Nucleus accumbens (tissue), 56 donors: Measurements from ENCODE around the gene HDDC3.
"Not testable (repeated sequence)": the region's sequence is repeated elsewhere in the genome, so short reads cannot be mapped to it uniquely, and the experiment has no call there.

ENCODE experiments used
- DNase-seq, 56 donors: peaks; one replicate each; lab custom pipeline; 2025; lab: John Stamatoyannopoulos, UW

The HDDC3 gene

DNA sequence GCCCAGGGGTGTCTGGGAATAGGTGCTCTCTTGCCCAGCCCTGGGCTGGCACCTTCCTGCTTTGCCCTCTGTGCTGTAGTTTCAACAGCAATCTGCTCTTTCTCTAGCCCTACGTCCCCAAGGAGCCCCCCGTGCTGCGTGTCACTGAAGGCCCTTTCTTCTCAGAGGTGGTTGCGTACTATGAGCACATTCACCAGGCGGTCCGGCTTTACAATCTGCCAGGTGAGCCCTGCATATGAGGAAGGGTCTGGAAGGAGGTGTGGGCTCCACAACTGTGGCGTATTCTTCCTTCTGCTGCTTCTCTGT lies 19.6 kb downstream of the HDDC3 start:
- no peak for DNase-seq

DNA sequence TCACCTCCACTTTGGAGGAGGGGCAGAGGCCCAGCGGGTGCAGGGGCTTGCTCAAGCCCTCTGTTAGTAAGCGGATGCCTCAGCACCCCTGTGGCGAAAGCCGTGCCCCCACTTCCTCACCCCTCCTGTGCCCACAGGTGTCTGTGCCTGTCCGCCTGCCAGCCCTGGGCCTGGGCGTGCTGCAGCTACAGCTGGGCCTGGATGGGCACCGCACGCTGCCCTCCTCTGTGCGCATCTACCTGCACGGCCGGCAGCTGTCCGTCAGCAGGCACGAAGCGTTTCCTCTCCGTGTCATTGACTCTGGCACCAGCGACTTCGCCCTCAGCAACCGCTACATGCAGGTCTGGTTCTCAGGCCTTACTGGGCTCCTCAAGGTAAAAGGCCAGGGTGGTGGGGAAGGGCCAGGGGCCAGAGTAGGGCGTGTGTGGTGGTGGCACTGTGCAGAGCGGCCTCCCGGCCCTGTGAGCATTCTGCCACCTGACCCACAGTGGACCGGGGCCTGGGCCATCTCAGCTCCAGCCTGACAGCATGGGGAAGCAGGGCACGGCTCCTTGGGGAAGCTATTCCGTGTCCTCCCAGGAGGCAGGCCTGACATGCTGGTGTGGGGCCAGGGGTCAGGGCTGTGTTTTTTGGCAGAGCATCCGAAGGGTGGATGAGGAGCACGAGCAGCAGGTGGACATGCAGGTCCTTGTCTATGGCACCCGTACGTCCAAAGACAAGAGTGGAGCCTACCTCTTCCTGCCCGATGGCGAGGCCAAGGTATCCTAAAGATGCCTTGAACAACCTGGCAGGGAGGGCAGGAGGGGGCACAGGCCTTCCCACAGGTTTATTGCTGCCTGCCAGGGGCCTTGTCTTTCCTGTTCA lies 20.2 kb downstream of the HDDC3 start:
- no peak for DNase-seq

DNA sequence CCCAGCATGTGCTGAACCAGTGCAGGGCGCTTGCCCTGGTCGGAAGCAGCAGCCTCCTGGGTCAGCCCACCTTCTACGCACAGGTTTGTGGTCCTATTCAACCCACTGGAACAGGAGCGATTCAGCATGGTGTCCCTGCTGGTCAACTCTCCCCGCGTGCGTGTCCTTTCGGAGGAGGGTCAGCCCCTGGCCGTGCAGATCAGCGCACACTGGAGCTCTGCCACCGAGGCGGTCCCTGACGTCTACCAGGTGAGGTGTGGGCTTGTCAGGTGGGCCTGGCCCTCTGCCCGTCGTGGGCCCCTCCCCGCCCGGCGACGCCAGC lies 21.1 kb downstream of the HDDC3 start:
- DNase-seq: no peak

DNA sequence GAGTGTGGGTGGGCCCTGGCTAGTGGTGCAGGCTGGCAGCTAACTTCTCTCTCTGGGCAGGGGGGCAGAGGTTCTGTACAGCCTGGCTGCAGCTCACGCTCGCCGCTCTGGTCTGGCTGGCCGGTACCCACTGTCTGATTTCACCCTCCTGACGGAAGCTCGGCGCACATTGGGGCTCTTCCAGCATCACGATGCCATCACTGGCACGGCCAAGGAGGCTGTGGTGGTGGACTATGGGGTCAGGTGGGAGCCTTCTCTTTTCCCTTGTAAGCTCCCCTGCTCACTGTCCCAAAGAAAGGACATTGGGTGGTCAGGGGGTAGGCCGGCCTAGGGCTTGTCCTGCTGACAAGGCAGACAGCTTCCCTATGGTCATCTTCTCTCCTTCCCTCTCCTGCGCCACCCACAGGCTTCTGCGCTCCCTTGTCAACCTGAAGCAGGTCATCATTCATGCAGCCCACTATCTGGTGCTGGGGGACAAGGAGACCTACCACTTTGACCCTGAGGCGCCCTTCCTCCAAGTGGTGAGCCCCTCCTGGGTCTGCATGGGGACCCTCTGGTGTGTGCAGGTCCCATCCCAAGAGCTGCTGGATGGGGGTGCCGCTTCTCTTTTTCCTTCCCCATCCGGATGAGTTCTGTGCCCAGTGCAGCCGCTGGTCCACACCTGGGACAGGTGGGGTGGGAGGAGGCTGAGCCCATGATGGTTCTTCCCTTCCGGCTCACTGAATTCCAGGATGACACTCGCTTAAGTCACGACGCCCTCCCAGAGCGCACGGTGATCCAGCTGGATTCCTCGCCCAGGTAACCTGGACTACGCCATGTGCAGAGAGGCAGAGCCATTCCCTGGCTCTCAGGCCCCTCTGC lies 21.7 kb downstream of the HDDC3 start:
- no peak for DNase-seq

DNA sequence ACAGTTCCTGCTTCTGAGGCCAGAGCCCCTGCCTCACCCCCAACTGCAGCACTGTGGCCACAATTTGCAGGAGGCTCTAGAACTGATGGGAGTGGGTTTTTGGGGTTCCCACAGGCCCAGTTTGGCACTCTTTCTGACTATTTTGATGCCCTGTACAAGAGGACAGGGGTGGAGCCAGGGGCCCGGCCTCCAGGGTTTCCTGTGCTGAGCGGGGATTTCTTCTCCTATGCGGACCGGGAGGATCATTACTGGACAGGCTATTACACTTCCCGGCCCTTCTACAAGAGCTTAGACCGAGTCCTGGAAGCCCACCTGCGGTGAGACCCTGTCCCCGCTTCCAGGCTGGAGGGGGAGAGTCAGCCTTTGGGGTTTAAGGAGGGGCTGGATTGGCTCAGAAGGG lies 22.4 kb downstream of the HDDC3 start:
- no peak for DNase-seq

DNA sequence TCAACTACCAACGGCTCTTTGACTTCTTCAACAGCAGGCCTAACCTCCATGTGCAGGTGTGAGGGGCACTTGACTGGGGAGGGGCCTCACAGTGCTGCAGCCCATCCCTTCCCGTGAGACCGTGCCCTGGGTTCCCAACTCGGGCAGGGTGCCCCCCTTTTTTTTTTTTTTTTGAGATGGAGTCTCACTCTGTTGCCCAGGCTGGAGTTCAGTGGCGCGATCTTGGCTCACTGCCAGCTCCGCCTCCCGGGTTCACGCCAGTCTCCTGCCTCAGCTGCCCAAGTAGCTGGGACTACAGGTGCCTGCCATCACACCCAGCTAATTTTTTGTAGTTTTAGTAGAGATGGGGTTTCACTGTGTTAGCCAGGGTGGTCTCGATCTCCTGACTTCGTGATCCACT lies 22.9 kb downstream of the HDDC3 start:
- DNase-seq: not testable (repeated sequence)

DNA sequence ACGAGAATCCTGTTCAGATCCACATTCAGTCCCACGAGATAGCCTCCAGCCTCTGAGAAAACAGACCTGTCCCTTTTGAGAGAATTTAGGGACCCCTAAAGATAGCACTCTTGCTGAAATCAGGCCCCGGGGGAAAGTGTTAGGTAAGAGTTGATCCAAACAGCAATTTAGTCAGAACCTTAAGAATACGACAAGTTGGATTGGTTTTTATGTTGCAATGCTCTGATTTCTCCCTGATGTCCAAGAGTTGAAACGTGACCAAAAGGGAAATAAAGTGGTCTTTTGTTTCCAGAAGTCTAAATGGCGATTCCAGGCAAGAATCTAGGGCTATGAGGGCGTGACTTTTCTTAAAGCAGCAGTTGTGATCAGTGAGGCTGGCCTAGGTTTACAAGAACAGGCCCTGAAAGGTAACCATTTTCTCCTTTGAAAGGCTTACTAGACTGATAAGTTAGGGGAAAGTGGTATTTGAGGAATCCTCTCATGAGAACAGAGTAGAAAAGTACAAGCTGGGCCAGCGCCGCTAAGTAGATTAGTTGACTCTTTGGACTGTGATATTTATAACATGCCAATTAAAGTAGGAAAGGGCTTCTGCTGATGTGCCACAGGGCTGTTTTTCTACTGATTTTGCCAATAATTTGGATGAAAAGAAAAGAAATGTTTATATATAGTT lies 24.4 kb downstream of the HDDC3 start:
- DNase-seq: peak in 1 of 56 donors; percentile 14

DNA sequence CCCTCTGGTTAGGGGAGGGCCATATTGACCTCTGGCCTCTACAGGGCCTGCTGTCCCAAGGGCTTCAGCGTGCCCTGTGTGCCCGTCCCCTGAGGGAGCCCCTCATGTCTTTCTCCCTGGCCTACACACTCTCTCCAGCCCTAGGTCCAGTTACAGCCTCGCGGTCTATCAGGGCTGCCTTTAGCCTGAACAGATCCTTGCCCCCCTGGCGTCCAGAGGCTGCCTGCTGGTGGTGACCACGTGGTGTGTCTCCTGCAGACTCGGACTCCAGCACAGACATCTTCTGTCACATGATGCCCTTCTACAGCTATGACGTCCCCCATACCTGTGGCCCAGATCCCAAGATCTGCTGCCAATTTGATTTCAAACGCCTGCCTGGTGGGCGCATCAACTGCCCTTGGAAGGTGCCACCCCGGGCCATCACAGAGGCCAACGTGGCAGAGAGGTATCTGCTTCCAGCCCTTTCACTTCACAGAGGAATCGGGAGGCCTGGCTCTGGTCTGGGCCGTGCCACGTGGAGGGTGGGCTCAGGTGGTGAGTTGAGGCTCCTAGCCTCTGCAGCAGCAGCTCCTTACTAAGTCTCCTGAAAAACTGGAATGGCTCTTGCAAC lies 25.2 kb downstream of the HDDC3 start:
- DNase-seq: peak in 1 of 56 donors; percentile 19

DNA sequence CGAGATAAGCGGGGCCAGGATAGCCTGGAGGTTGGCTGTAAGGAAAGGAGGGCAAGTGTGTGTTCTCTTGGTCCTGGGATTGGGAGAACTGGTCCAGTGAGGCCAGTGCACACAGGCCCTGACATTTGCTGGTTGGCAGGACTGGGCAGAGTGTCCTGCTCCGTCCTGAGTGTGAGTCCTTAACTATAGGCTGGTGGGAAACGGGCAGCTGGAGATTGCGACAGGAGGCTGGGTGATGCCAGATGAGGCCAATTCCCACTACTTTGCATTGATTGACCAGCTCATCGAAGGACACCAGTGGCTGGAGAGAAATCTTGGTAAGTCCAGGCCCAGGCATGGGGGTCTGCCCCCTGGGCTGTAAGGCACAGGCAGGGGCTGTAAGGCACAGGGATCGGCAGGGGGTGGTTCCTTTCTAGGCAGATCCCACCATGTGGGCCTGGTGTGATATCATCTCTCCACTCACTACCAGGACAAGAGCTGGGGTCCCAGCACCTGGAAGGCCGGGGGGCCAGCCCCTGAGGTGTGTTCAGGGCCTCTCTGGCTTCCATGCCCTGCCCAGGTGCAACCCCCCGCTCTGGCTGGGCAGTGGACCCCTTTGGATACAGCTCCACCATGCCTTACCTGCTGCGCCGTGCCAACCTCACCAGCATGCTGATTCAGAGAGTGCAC lies 26.0 kb downstream of the HDDC3 start:
- DNase-seq: no peak

DNA sequence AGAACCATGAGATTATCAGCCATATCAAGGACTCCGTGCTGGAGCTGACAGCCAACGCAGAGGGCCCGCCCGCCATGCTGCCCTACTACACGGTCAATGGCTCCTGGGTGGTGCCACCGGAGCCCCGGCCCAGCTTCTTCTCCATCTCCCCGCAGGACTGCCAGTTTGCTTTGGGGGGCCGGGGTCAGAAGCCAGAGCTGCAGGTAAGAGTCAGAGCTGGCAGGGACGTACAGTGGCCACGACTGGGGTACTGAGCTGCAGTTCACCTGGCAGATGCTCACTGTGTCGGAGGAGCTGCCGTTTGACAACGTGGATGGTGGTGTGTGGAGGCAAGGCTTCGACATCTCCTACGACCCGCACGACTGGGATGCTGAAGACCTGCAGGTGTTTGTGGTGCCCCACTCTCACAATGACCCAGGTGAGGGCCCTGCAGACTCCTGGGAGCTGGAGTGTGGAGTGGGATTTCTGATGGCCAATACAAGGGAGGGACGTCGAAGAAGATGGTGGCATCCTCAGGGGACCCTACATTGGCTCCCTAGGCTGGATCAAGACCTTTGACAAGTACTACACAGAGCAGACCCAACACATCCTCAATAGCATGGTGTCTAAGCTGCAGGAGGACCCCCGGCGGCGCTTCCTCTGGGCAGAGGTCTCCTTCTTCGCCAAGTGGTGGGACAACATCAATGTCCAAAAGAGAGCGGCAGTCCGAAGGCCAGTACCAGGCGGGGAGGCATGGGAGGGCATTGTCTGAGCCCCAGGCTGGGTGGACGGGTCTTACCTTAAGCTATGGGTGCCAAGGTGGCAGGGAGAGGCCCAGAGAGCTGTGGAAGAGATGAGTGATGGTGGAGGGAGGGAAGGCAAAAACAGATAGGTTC lies 26.8 kb downstream of the HDDC3 start:
- no peak for DNase-seq

DNA sequence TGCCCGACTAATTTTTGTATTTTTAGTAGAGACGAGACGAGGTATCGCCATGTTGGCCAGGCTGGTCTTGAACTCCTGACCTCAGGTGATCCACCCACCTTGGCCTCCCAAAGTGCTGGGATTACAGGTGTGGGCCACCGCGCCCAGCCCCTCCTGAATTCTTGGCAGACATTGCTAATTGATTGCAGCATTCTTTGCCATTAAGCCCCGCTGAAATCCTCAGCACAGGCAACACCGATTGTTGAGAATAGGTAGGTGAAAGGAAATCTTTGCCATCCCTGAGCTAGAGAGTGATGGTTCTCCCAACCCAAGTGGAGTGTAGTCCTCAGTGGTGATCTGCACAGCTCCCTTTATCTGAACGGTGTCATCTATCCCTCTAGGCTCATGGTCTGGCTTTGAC lies 27.6 kb downstream of the HDDC3 start:
- no peak for DNase-seq

DNA sequence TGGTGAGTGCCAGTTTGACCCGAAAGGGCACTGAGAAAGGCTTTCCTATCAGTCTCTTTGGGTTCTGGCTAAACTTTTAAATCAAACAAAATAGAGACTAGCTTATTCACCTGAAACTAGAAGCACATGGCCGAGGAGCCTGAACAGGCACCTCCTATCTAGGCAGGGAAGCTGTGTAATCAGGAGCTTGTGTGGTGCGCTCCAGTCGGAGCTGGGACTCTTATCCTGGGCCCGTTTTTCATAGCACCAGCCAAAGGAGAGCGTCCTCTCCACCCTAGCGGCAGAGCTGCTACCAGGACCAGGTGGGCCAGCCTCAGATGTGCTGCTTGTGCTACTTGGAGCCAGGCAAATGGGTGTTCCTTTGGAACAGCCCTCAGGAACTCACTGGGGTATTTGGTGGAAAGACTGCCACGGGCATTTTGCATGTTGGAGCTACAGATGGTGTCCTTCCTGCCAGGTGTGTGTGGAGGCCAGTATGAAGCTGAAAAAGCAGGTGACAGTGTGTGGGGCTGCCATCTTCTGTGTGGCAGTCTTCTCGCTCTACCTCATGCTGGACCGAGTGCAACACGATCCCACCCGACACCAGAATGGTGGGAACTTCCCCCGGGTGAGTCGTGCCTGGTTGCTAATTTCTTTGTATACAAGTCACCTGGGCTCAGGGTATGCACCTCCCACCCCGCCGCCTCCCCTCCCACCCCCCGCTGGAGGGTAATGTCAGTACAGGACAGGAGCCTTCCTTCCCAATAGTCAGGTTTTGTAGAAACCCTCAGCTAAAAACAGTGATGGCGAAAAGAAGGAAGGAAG lies 28.4 kb downstream of the HDDC3 start:
- peak in 3 of 56 donors; percentile 49 to 59 (median 59) for DNase-seq

DNA sequence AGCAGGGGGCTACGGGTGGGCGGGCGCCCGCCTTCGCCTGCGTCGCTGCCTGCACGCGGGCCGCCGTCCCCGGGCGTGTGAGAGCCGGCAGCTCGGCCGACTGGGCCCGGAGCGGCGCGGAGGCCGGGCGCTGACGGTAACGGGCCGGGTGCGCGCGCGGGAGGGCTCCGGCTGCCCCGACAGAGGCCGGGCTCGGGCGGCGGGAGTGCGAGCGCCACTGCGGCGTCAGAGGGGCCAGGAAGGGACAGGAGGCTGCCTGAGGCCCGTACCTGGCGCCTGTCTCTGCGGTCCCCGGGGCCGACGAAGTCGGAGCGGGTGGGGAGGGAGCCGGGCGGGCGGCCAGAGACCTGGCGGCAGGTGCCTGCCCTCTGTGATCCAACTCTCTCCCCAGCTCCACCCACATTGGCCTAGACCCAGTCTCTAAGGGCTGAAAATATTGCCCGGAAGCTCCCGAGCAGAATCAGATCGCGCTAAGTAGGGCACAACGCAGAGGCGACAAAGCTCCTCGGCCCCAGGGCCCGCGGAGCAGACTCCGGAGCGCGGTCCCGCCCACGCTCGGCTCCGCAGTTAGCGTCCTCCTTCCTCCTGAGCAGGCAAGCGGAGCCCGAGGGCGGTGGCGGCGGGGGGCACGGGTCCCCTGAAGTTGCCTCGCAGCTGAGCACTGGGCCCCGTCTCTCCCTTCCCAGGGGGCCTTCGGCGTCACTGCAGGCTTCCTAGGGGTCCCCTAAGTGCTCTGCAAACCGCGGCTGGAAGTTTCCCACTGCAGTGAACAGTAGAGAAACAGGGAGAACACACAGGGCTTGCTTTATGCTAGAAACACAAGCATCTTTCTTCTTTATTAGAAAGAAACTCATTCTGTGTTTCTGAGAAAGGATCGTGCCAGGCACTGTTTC lies 29.3 kb downstream of the HDDC3 start, which contains the start of gene MAN2A2:
Gene MAN2A2, plus strand, starts transcription at position 463 of the 893 bp plus-strand sequence. CDS start 906 bp downstream, outside the sequence.
- peak in 50 of 56 donors; percentile 18 to 84 (median 62) for DNase-seq

DNA sequence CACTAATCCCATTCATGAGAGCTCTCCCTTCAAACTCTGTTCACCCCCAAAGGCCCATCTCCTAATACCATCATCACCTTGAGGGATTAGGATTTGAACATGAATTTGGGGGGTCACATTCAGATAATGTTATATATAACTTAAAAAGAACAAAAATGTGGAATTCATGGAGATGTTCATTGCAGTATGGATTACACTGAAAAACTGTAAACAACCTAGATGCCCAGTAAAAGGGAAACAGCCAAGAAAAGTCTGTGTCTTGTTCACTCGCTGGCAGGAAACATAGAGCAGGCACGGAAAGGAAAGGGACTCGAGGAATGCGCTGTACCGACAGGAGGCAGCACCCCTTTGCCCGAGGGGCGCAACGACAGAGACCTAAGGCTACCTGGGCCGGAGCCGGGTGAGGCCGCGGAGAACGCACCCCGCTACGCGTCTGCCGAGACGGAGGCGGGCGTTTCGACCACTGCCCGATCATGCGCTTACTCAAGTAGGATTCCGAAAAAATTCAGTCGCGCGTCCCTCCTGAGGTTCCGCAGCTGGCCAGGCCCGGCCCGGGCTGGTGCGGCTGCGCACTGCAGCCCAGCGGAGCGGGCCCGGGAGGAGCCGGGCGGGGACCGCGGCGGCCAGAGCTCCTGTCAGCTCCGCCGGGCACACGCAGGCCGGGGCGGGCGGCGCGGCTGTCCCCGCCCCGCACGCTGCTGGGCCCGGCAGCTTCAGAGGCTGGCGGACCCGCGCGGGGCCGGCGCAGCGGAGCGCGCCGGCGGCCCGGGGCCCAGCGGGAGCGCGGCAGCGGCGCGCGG lies 30.1 kb downstream of the HDDC3 start:
- DNase-seq: peak in 54 of 56 donors; percentile 16 to 84 (median 68)

DNA sequence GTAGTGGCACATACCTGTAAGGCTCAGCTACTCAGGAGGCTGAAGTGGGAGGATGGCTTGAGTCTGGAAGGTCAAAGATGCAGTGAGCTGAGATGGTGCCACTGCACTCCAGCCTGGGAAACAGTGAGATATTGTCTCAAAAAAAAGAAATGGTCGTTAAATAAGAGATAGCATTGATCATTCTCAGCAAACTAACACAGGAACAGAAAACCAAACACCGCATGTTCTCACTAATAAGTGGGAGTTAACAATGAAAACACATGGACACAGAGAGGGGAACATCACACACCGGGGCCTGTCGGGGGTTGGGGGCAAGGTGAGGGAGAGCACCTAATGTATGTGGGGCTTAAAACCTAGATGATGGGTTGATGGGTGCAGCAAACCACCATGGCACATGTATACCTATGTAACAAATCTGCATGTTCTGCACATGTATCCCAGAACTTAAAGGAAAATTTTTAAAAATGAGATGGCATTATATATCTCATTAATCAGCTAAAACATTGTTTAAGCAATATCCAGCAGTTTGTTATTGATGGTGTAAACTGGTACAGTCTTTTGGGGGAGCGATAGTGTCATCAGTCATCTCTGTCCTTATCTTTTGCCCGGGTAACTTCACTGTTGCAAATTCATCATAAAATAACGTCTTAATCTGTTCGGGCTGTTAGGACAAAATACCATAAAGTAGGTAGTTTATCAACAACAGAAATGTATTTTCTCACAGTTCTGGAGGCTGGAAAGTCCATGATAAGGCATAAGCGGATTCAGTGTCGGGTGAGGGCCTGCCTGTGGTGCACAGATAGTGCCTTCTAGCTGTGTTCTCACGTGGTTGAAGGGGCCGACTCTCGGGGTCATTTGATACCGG lies 30.9 kb downstream of the HDDC3 start:
- DNase-seq: peak in 17 of 56 donors; percentile 10 to 45 (median 19)
